HG02884 (cell line): ENCODE results near the gene IMPG1.
"Not testable (repeated sequence)": the region's sequence is repeated elsewhere in the genome, so short reads cannot be mapped to it uniquely, and the experiment has no call there.

Source experiments
- ATAC-seq: cut with Tn5 transposase; IDR thresholded peaks from one replicate; pipeline ENCODE4 v1.9.1; 2021; ENCODE audit warnings: mild to moderate bottlenecking, moderate library complexity; ENCODE audit not compliant: unreplicated experiment

Gene IMPG1

DNA sequence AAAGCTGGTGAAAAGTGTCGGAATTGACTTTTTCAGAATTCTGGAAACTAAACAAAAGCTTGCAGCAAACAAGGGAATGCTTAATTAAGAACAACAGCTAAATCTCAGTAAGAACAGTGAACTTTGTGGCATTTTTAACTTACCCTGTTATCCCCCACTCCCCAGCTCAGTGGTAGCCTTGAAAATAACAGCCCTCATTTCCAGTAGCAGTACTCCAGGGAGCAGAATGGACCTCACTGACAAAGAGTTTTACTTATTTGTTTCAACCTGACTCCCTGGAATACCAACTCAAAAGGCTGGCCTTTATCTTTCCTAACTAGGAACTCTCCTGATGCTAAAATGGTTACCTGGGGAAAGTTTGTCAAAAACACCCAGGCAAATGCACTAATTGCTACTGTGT, 108.9 kb downstream of the IMPG1 start:
- ATAC-seq = no peak

- ATAC-seq = no peak
Observed at GRCh38 chr6:75952128-75952527, 120.3 kb downstream of the IMPG1 start.

- no peak for ATAC-seq
Observed at GRCh38 chr6:75947935-75948334, 124.5 kb downstream of the IMPG1 start.

DNA sequence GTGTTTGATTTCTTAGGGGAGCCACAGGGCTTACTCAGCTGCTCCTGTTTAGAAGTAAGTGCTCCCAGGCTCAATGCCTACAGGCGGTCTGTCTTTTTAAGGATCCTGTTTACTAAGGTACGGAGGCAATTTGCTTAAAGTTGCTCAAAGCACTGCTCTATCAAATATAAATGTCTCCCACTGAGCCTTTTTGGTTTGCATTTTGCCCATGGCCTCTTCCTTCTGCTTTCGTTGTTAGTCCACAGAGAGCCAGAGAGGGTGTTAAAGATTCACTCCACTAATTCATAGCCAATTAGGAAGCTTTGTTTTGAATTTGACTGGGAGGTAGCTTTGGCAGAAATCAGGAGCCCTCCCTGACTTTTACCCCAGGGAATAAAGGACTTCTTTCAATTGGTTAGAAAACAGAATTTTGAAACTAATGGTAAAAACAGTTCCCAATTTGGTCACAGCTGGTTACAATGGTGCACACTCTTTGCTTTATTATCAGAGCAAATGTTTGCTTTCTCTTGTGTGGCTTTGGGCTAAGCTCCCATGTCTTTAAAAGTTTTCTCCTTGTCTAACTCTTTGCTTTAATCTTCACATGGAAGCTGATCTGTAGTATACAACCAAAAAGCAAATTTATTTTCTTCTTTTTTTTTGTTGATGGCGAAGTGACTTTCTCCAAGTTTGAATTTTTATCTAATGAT, 126.2 kb downstream of the IMPG1 start:
- ATAC-seq = no peak

DNA sequence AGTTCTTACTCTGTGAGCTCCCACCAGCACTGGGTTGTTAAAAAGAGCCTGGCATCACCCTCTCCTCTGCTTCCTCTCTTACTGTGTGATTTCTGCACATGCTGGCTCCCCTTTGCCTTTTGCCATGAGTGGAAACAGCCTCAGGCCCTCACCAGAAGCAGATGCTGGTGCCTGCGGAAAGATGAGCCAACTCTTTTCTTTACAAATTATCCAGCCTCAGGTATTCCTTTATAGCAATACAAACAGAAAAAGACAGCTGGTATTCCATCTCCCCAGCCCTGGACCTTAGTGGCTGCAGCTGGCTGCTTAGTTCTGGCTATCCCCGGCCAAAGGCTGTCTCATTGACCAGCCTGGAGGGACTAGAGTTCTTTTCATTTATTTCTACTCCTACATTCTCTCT, 129.1 kb downstream of the IMPG1 start:
- ATAC-seq = no peak

DNA sequence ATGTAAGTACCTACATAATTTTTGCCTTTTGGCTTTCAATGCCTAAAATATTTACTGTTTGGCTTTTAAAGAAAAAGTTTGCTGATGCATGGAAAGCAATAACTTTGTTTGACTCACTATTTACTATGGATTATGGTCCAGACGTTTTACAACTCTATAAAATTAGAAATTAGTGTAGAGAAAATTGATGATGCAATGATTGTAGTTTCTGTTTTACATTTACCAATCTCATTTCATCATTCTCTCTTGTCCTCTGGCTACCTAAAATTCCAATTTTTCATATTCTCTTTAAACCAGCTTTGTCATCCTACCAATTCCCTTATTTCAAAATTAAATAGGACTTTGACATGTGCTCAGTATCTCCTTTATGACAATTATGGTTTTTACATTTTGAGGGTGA, 131.0 kb downstream of the IMPG1 start:
- ATAC-seq = no peak

DNA sequence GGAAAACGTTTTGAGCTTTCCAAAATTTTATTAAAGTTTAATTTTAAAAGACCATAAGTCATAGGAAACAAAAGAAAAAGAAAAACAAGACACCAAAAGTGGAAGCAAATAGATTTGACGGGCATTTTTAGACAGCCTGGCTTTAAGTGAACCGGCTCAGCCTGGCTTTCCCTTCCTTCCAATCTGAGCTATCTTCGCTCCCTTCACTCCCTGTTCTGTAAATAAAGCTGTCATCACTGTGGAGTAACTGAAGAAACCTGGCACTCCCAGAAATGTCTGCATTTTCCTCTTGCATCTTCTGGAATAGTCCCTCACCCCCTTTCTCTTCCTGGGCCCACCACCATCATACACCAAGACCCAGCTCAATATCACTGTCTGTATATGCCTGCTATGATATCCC, 131.9 kb downstream of the IMPG1 start:
- ATAC-seq = no peak

GRCh38 chr6:75937846-75938245, 134.6 kb downstream of the IMPG1 start:
- no peak for ATAC-seq

GRCh38 chr6:75936682-75937081, 135.8 kb downstream of the IMPG1 start:
- no peak for ATAC-seq

- ATAC-seq = peak; percentile 2
Observed at GRCh38 chr6:75935473-75935793, 137.0 kb downstream of the IMPG1 start.

- peak; percentile 79 for ATAC-seq
Observed at GRCh38 chr6:75934643-75935472, 137.6 kb downstream of the IMPG1 start.

DNA sequence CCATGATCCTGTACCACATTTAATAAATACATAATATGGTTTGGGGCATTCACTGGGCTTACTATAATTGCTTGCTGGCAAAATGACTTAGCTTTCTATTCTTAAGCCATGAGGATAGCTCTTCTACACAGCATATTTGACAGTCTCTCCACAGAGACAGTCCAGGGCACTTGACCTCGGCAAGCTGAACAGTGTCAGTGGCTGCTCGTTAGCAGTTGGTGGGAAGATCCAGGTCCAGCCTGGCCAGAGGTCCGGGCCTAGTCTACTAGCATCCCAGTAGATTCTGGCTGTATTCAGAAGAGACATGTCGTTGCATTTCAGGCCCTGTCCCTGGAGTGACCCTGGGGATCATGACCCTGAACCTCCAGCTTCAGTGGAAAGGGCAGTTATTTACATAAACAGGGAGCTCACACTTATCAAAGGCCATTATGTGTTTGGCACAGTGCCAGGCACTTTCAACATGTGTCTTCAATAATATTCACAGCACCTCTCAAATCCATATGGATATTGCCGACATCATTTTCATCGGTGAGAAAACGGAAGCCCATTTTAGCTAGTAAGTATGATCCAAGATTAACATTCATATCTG, 139.0 kb downstream of the IMPG1 start:
- ATAC-seq = no peak

GRCh38 chr6:75932067-75932466, 140.4 kb downstream of the IMPG1 start:
- ATAC-seq = peak; percentile 32

GRCh38 chr6:75931011-75931680, 141.3 kb downstream of the IMPG1 start:
- ATAC-seq = no peak

DNA sequence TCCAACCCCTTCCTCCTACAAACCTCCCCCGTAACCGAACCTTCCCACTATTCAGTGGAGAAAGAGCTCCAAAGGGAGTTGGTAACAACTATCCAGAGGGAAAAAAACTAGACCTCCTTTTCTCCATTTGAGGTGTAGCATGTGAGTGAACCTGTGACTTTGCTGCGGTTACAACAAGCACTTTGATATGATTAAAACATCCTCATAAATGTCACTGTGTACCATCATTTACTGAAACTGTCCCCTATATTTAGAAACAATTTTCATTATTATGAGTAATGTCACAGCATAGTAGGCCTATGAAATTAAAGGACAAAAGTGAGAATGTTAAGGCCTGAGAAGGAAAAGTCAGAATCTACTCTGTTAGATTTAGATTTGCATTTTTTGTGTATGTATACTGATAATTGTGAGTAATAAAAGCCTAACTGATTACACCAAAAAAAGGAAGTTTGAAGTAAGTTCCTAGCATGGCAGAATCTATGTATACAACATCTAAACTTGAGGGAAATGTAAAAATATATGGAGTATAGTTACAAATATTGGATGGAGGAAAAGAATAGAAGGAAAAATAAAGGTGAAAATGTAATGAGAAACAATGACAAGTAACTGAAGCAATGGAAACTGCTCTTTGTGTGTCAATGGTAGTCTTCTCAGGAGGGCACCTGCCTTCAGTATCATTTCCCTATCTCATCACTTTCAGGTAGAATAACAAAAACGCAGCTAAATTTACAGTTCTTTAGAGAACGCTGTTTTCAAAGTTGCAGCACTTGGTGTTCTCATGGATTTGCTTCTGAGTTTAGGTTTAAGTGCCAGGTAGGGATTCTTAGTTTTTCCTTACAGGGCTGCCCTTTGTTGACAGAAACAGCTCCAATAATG, 145.9 kb downstream of the IMPG1 start:
- ATAC-seq = peak; percentile 58

DNA sequence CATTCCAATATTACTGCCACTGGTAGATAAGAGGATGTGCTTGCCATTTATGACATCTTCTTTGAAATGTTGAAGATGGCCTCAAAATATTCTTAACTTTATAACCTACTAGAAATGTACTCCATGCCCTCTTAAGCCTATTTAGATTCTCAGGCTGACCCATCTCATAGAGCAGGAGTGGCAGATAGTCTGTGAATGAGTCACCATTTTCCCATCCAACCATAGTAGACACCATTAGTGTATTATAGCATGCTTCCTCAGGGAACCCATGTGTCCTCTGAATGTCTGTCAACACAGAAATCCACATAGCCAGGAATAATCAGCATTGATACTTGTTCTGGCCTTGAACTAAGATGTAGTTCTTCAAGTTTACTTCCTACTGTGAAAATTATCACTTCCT, 150.2 kb downstream of the IMPG1 start:
- ATAC-seq = no peak

DNA sequence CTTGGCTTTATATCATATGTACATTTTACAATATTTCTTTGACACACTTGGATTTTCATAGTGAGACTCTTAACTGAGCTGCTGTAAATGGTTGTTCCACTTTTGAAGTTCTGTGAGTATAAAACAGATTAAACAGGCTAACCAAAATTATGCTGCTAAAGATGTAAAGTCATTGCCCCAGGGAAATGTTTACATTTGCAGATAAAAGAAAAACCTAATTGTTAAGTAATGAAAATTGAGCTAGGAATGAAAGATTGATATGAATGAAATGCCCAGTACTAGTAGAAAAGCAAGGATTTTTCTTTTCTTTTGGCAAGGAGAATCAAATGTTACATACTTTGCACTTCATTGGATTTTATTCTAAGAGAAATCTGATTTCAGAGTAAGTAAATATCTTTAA, 159.4 kb downstream of the IMPG1 start:
- ATAC-seq = no peak

DNA sequence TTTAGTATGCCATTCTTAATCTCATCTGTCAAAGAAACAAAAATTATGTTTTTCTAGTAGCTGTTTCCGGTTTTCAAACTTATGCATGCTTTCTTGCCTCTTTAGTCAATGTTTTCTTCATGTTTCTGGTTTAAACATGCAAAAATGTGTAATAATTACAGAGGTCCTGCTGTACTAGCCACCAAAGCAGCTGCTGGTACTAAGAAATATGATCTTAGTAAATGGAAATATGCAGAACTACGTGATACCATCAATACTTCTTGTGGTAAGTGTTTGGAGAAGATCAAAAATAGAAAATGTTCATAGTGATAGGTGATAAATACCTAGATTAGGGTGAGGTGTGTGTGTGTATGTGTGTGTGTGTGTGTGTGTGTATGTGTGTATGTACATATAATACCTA, 165.0 kb downstream of the IMPG1 start:
- no peak for ATAC-seq

- ATAC-seq = no peak
Observed at GRCh38 chr6:75906871-75907270, 165.6 kb downstream of the IMPG1 start.

DNA sequence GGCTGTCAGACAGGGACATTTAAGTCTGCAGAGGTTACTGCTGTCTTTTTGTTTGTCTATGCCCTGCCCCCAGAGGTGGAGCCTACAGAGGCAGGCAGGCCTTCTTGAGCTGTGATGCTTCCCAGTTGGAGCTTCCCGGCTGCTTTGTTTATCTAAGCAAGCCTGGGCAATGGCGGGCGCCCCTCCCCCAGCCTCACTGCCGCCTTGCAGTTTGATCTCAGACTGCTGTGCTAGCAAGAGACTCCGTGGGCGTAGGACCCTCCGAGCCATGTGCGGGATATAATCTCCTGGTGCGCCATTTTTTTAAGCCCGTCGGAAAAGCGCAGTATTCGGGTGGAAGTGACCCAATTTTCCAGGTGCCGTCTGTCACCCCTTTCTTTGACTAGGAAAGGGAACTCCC, 167.3 kb downstream of the IMPG1 start:
- not testable (repeated sequence) for ATAC-seq

- not testable (repeated sequence) for ATAC-seq
Observed at GRCh38 chr6:75900216-75900615, 172.2 kb downstream of the IMPG1 start.
